CD4-positive, alpha-beta T cell treated with Interleukin-15 for 4 hours (primary cell): ENCODE data around the gene BUD23.

Source experiments
- DNase-seq: peaks from one replicate; pipeline ENCODE4 v3.0.0-alpha.2; 2020; ENCODE audit warnings: low spot score

The BUD23 gene

GRCh38 chr7:73742753-73743641 is 59.6 kb downstream of the BUD23 start:
- DNase-seq, result no peak

- DNase-seq, result no peak
These were observed 63.0 kb downstream of the BUD23 start for GRCh38 chr7:73746378-73746777.
